ENCODE data around the gene CELF5.

- TF ChIP-seq CTCF (IDR thresholded peaks at IDR 0.05), result no peak
- no peak for TF ChIP-seq POLR2A (IDR thresholded peaks at IDR 0.05)
- no peak for TF ChIP-seq EP300 (IDR thresholded peaks at IDR 0.05; ENCODE audit: low read depth)
- no peak for TF ChIP-seq POLR2AphosphoS5 (IDR thresholded peaks at IDR 0.05)
These were observed 58.1 kb downstream of the CELF5 start for GRCh38 chr19:3282564-3282963.

Data from transverse colon (tissue), 4 donors.